IMR-90 (cell line): ENCODE measurements around the gene ADGRA1. TPM values are rescaled to one million over a fixed set of nuclear protein-coding genes. Genes with fewer than 3 reads are reported as not detected.

Source experiments
- ATAC-seq: fragments of 200-7000 bp; cut with Tn5 transposase; 2 replicates; pipeline ENCODE4 v1.9.1; 2020; ENCODE audit warnings: low read depth, mild to moderate bottlenecking, moderate library complexity
- BruUV-seq: library from RNA; stranded (reverse); fragments of 400-500 nt; replicated peaks from 2 replicates; lab custom pipeline; 2021; lab: Mats Ljungman, UMichigan
- CTCF ChIA-PET: fragments of 300-600 bp; formaldehyde crosslinking; extraction: SDS; loops from one replicate; lab custom pipeline; 2021; ENCODE audit warnings: antibody characterized with exemption; lab: Yijun Ruan, JAX
- POLR2A ChIA-PET: fragments of 300-600 bp; sonication (Branson Sonifier 250); formaldehyde crosslinking; loops from one replicate; lab custom pipeline; 2022; ENCODE audit warnings: antibody characterized with exemption; ENCODE audit not compliant: unreplicated experiment; lab: Charles Lee
- DNase-seq: peaks from one replicate; pipeline ENCODE4 v3.0.0; 2013
- H2AFZ ChIP-seq: replicated peaks from 2 replicates; pipeline ENCODE3; 2013; ENCODE audit warnings: low read length, mild to moderate bottlenecking; ENCODE audit not compliant: poor library complexity
- H2AK5ac ChIP-seq: 2 replicates; pipeline ENCODE4 v1.6.1; 2013; ENCODE audit warnings: low read depth, low read length, inconsistent platforms
- H2AK9ac ChIP-seq: replicated peaks from 2 replicates; pipeline ENCODE3; 2013; ENCODE audit warnings: mild to moderate bottlenecking, low read depth, low read length, moderate library complexity; ENCODE audit not compliant: poor library complexity
- H2BK120ac ChIP-seq: 2 replicates; pipeline ENCODE4 v1.6.1; 2013; ENCODE audit warnings: low read depth, low read length, inconsistent platforms
- H2BK15ac ChIP-seq: 3 replicates; pipeline ENCODE4 v1.6.1; 2013; ENCODE audit warnings: low read depth, low read length, inconsistent platforms
- H2BK20ac ChIP-seq: 2 replicates; pipeline ENCODE4 v1.6.1; 2013; ENCODE audit warnings: low read depth, mild to moderate bottlenecking, inconsistent platforms, low read length, moderate library complexity
- H2BK5ac ChIP-seq: 2 replicates; pipeline ENCODE4 v1.6.1; 2013; ENCODE audit warnings: mild to moderate bottlenecking, low read depth, low read length, inconsistent platforms; ENCODE audit not compliant: poor library complexity, severe bottlenecking
- H3K14ac ChIP-seq: replicated peaks from 2 replicates; pipeline ENCODE4 v1.6.1; 2013; ENCODE audit warnings: low read depth, low read length, inconsistent platforms
- H3K18ac ChIP-seq: 2 replicates; pipeline ENCODE4 v1.6.1; 2013; ENCODE audit warnings: low read depth, low read length, control low read depth
- H3K23ac ChIP-seq: 2 replicates; pipeline ENCODE4 v1.6.1; 2013; ENCODE audit warnings: low read depth, low read length, inconsistent platforms
- H3K27ac ChIP-seq: 2 replicates; pipeline ENCODE4 v1.5.1; 2013; ENCODE audit warnings: mild to moderate bottlenecking, control low read depth, low read length; ENCODE audit not compliant: insufficient read depth
- H3K27me3 ChIP-seq: 2 replicates; pipeline ENCODE4 v1.6.1; 2013; ENCODE audit warnings: low read length; ENCODE audit not compliant: control insufficient read depth, insufficient read depth
- H3K36me3 ChIP-seq: 2 replicates; pipeline ENCODE4 v1.6.1; 2013; ENCODE audit warnings: low read length, mixed read lengths; ENCODE audit not compliant: control insufficient read depth, insufficient read depth
- H3K4ac ChIP-seq: 2 replicates; pipeline ENCODE4 v1.6.1; 2013; ENCODE audit warnings: low read depth, low read length, inconsistent platforms
- H3K4me1 ChIP-seq: 2 replicates; pipeline ENCODE4 v1.6.1; 2013; ENCODE audit warnings: low read length, mixed read lengths; ENCODE audit not compliant: control insufficient read depth, insufficient read depth
- H3K4me2 ChIP-seq: 2 replicates; pipeline ENCODE4 v1.6.1; 2013; ENCODE audit warnings: low read depth, mild to moderate bottlenecking, control low read depth, low read length, moderate library complexity
- H3K4me3 ChIP-seq: 2 replicates; pipeline ENCODE4 v1.5.1; 2013; ENCODE audit warnings: low read depth, mild to moderate bottlenecking, control low read depth, low read length, moderate library complexity; ENCODE audit not compliant: insufficient read depth
- H3K56ac ChIP-seq: 2 replicates; pipeline ENCODE4 v1.6.1; 2013; ENCODE audit warnings: low read length, inconsistent platforms; ENCODE audit not compliant: insufficient read depth; ENCODE audit errors: extremely low read depth
- H3K79me1 ChIP-seq, 2 experiments: 2 replicates each; pipeline ENCODE4 v1.6.1; 2013; ENCODE audit warnings: low read length in 2 of 2, inconsistent platforms in 1 of 2, low read depth in 1 of 2
- H3K9ac ChIP-seq: 2 replicates; pipeline ENCODE4 v1.6.1; 2013; ENCODE audit warnings: low read depth, low read length, control low read depth
- H3K9me1 ChIP-seq: 2 replicates; pipeline ENCODE4 v1.6.1; 2013; ENCODE audit warnings: low read length, inconsistent platforms; ENCODE audit not compliant: insufficient read depth
- H3K9me3 ChIP-seq: 2 replicates; pipeline ENCODE4 v1.6.1; 2013; ENCODE audit warnings: low read length; ENCODE audit not compliant: control insufficient read depth, insufficient read depth
- H4K20me1 ChIP-seq: 2 replicates; pipeline ENCODE4 v1.6.1; 2013; ENCODE audit warnings: low read length, inconsistent platforms; ENCODE audit not compliant: insufficient read depth
- H4K5ac ChIP-seq: 2 replicates; pipeline ENCODE4 v1.6.1; 2013; ENCODE audit warnings: mild to moderate bottlenecking, low read depth, low read length, control low read depth
- H4K8ac ChIP-seq, 2 experiments: 2 replicates each; pipeline ENCODE4 v1.6.1; 2013; ENCODE audit warnings: low read depth in 2 of 2, low read length in 2 of 2, control low read depth in 1 of 2, inconsistent platforms in 1 of 2
- H4K91ac ChIP-seq: 2 replicates; pipeline ENCODE4 v1.6.1; 2013; ENCODE audit warnings: low read depth, low read length, inconsistent platforms; ENCODE audit not compliant: insufficient read depth
- BHLHE40 ChIP-seq: fragments of 150-350 bp; IDR thresholded peaks from 2 replicates; pipeline ENCODE4 v1.6.1; 2016; ENCODE audit warnings: mild to moderate bottlenecking, low read depth, low read length
- CTCF ChIP-seq: conservative IDR thresholded peaks from 2 replicates; pipeline ENCODE4 v1.5.1; 2012; ENCODE audit warnings: mild to moderate bottlenecking, low read depth, low read length, improper control_type of control experiment
- MAFK ChIP-seq: IDR thresholded peaks from 2 replicates; pipeline ENCODE4 v1.6.1; 2012; ENCODE audit warnings: low read depth, low read length, improper control_type of control experiment
- MAZ ChIP-seq: IDR thresholded peaks from 2 replicates; pipeline ENCODE4 v1.6.1; 2012; ENCODE audit warnings: low read depth, mild to moderate bottlenecking, low read length, improper control_type of control experiment, moderate library complexity, borderline replicate concordance
- MXI1 ChIP-seq: IDR thresholded peaks from 2 replicates; pipeline ENCODE4 v1.6.1; 2012; ENCODE audit warnings: low read depth, mild to moderate bottlenecking, low read length, moderate library complexity, borderline replicate concordance
- NFE2L2 ChIP-seq: fragments of 150-350 bp; IDR thresholded peaks from 2 replicates; pipeline ENCODE4 v1.6.1; 2016; ENCODE audit warnings: low read depth, mild to moderate bottlenecking, low read length
- POLR2A ChIP-seq: IDR thresholded peaks from 2 replicates; pipeline ENCODE4 v1.6.1; 2012; ENCODE audit warnings: mild to moderate bottlenecking, low read depth, low read length
- RAD21 ChIP-seq: IDR thresholded peaks from 2 replicates; pipeline ENCODE4 v1.6.1; 2012; ENCODE audit warnings: low read length, improper control_type of control experiment
- RFX5 ChIP-seq: IDR thresholded peaks from 2 replicates; pipeline ENCODE4 v1.8.0; 2012; ENCODE audit warnings: low read depth, mild to moderate bottlenecking, low read length, moderate library complexity
- SMC3 ChIP-seq: fragments of 150-350 bp; IDR thresholded peaks from 2 replicates; pipeline ENCODE4 v1.6.1; 2016; ENCODE audit warnings: low read depth, mild to moderate bottlenecking, antibody characterized with exemption, low read length, moderate library complexity
- WGBS, 2 experiments: methylation state at CpG; one replicate each; pipeline versions ENCODE4 v1.1.5 to v1.1.7; 2013; ENCODE audit warnings: missing lambda C conversion rate in 2 of 2; ENCODE audit not compliant: insufficient read length in 1 of 2; ENCODE audit errors: extremely low coverage in 2 of 2; 5-methylcytosine and 5-hydroxymethylcytosine counted together
- dilution Hi-C: fragments of 300-500 bp; cut with HindIII; formaldehyde crosslinking; loops from one replicate; pipeline ENCODE4 v1.14.3; 2018; ENCODE audit warnings: low sequenced_read_pairs; ENCODE audit not compliant: unreplicated experiment
- in situ Hi-C: fragments of 300-500 bp; cut with MboI; formaldehyde crosslinking; loops from 3 replicates; pipeline ENCODE4 v1.14.3; 2019; ENCODE audit warnings: low sequenced_read_pairs, inconsistent platforms, mixed read lengths
- intact Hi-C: fragments of 100-400 bp; cut with micrococcal nuclease; formaldehyde crosslinking; loops from 2 replicates; pipeline ENCODE4 v1.10.0; 2022
- polyA plus RNA-seq, 3 experiments: library from polyadenylated mRNA; depleted of rRNA; stranded (reverse); fragments of >200 nt; gene quantifications; 2 replicates each; pipeline ENCODE4 v1.2.3, GENCODE V29; 2012; ENCODE audit warnings: low replicate concordance in 1 of 3
- total RNA-seq: library from RNA; depleted of rRNA; stranded (reverse); fragments of >200 nt; gene quantifications from 2 replicates; pipeline ENCODE4 v1.2.3, GENCODE V29; 2012

The ADGRA1 gene
- total and polyA plus RNA-seq, 2 of the 4 experiments (the other 2 are of a cell fraction), result not detected

- H2AK9ac ChIP-seq, result no peak overlapping the region
- CTCF ChIA-PET, result no interaction called here
- H3K9me1 ChIP-seq, result no peaks in the 10 kb centered on the region
- no peak overlapping the region for H4K91ac ChIP-seq
- TF ChIP-seq MAFK, result no peak
- TF ChIP-seq MAZ, result no peak
- no peak for TF ChIP-seq MXI1
- no peak for TF ChIP-seq SMC3
- TF ChIP-seq NFE2L2, result no peak
- TF ChIP-seq POLR2A, result no peak
- no peak for TF ChIP-seq BHLHE40
- TF ChIP-seq RAD21, result no peak
- TF ChIP-seq RFX5, result no peak
- no peak for TF ChIP-seq CTCF
- H3K27me3 ChIP-seq, result peaks cover 2% of the 10 kb centered on the region; the same call in 1 of the 2 replicates
- no peak overlapping the region for H2BK20ac ChIP-seq
- H3K79me1 ChIP-seq, result no peaks in the 10 kb centered on the region
- H2BK120ac ChIP-seq, result no peak overlapping the region
- H3K4me1 ChIP-seq, result no peaks in the 10 kb centered on the region
- no peak overlapping the region for H3K4me3 ChIP-seq
- no peak for ATAC-seq
- dilution Hi-C loops, result no loop called here
- no peak overlapping the region for H3K27ac ChIP-seq
- H3K23ac ChIP-seq, result no peak overlapping the region
- H3K14ac ChIP-seq, result no peak overlapping the region
- H4K5ac ChIP-seq, result no peak overlapping the region
- H3K9ac ChIP-seq, result no peak overlapping the region
- no peak overlapping the region for H2AFZ ChIP-seq
- H2BK5ac ChIP-seq, result no peak overlapping the region
- H3K18ac ChIP-seq, result no peak overlapping the region
- H3K4me2 ChIP-seq, result no peak overlapping the region
- no peak overlapping the region for H3K4ac ChIP-seq
- no peak overlapping the region for H2BK15ac ChIP-seq
- no peak for DNase-seq
- H4K8ac ChIP-seq, result no peak overlapping the region
- POLR2A ChIA-PET, result no interaction called here
- H3K36me3 ChIP-seq, result no peaks in the 10 kb centered on the region
- WGBS, 2 experiments, result 43% methylated on average over 1 of the region's 11 CpGs; no CpG with 5 or more reads in 1 of the 2 experiments
- no peak overlapping the region for H3K56ac ChIP-seq
- in situ Hi-C loops, result no loop called here
- BruUV-seq, result no TSS peak
- H2AK5ac ChIP-seq, result no peak overlapping the region
- no peaks in the 10 kb centered on the region for H3K9me3 ChIP-seq
- no peaks in the 10 kb centered on the region for H4K20me1 ChIP-seq
- intact Hi-C loops, result no loop called here
Measured at GRCh38 chr10:133050371-133050770, 37.4 kb upstream of the ADGRA1 start.
